GM21381 (cell line): ENCODE measurements around the gene FKBP8.

Experiments
- ATAC-seq: cut with Tn5 transposase; IDR thresholded peaks from one replicate; pipeline ENCODE4 v1.9.1; 2021; ENCODE audit warnings: mild to moderate bottlenecking, moderate library complexity; ENCODE audit not compliant: unreplicated experiment

FKBP8 gene

DNA sequence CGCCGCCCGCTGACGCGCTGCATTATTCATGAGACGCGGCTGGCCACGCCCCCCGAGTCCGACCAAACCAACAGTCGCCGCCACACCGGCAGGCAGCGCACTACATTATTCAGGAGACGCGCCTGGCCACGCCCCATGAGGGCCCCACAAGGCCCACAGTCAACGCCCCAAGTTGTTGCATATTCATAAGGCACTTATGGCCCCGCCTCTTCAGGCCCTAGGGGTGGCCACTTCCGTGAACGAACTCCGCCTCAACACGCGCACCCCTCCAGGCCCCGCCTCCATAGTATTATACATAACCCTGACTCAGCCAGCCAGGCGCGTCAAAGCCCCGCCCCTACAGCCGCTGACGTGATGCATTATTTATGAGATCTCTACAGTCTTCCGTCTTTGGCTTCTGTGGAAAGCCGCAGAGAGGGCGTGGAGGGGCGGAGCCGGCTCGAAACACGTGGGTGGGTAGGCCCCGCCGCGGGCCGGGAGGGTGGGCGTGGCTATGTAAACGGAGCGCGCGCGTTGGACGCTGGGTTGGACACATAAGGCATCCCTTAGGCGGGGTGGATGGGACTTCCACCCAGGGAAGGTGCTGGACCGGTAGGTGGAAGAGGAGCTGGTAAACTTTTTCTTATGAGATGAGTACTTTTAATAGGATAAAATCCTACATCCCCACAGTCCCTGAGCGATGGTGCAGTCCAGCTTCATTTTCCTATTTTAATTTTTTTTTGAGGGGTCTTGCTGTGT is 21.1 kb downstream of the FKBP8 start:
- peak; percentile 85 for ATAC-seq

DNA sequence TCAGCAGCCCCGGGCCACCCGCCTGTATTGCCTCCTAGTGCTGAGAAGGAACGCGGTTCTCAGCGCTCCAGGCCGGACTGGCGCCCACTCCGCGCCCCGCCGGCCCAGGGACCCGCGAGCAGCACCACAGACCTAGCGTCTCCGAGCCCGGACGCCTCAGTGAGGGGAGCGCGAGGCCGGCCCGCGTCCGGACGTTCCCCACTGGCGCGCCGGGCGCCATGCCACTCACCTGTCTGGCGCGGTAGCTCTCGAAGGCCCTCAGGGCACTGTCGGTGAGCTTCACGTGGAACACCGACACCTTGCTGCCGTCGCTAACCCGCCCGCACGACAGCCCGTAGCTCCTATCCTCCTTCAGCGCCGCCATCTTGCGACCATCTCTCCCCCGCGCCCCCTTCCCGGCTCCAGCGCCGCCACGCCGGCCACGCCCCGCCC is 21.7 kb downstream of the FKBP8 start, which contains the start of gene ELL:
TSS of gene ELL (minus strand) at position 379 of the 432 bp plus-strand sequence. CDS start at position 364, 15 bp downstream.
- peak; percentile 6 for ATAC-seq

DNA sequence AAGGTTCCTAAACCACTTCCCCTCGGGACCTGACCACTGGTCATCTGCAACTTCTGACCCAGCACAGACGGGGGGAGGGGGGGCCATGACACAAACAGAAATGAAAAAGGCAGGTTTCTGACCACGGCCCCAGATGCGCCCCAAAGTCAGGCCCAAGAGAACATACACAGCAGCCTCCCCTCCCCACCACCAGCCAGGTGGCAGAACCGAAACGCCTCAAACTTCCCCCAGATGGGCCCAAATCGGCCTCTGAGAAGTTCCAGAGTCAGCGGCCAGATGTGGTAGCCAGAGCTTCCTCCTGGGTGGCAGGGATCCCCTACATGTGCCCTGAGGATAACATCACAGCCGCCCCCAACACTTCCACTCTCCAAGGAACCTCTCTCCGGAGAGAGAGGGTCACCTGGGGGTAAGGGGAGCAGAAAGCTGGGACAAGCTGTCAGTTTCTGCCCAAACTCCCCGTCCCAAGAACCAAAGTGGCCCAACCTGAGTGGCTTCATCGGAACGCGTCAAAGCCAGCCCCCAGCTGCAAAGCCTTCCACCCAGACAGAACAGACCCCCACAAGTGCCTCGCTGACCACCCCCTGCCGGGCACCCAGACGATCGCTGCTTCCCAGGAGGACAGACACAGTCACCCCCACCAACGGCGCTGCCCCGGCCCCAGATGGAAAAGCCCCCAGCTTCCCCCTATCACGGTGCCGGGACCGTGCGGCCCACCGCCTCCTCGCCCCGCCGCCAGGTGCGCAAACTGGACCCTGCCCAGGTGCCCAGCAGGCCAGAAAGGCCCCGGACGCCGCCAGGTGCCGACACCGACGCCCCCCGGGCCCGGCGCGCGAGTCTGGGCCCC is 22.3 kb downstream of the FKBP8 start:
- ATAC-seq, result no peak

DNA sequence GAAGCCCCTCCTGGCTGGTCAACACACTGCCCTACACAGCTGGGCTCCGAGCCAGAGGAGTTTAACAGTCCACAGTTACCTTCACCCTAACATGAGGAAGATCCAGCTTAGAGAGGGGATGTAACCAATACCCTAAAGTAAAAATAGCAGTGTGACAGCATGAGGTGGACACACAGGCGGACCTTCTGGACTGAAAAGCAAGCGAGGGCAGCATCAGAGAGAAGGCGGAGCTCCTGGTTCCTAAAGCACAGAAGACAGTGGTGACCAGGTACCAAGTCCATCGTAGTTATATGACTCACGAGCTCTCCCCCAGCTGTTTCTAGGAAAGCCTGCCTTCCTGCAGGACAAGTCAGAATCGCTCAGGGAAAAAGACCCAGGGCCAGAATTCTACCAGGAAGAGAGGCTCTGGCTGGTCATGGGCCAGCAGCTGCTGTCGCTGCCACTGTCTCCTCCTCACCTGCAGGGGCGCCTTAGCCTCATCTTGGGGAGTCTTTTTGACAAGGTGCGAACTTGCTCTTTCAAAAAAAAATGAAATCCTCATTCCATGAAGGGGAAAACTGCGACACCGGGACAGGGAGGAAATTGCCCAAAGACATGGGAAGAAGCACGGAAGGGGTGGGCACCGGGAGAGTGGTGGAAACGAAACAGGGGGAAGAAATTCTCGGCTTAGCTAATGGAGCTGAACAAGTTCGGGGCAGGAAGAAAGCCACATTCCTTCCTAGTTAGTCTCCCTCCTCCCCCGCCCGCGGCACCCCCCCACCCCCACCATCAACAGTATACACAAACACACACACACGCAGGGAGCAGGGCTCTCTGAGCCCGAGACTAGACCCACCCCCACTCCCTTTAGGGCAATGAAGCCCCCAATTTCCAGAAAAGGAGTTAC is 23.2 kb downstream of the FKBP8 start:
- ATAC-seq, result no peak

DNA sequence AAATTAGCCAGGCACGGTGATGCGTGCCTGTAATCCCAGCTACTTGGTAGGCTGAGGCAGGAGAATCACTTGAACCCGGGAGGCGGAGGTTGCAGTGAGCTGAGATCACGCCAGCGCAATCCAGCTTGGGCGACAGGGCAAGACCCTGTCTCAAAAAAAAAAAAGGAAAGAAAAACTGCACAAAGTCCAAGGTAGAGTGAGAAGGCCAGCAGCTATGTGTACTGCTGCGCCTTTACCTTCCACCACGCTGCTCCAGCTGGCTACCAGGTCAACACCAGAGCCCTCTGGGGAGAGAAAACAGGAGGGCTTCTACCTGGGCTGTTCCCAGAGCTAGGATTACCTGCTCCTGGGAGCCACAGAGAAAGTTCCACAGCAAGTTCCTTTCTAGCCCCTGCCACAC is 24.7 kb downstream of the FKBP8 start:
- no peak for ATAC-seq

DNA sequence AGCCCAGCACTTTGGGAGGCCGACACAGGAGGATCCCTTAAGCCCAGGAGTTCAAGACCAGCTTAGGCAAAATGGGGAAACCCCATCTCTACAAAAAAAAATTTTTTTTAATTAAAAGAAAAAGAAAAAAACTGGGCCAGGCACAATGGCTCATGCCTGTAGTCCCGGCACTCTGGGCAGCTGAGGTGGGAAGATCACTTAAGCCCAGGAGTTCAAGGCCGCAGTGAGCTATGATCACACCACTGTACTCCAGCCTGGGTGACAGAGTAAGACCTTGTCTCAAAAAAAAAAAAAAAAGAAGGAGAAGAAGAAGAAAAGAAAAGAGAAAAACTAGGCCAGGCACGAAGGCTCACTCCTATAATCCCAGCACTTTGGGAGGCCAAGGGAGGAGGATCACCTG is 25.8 kb downstream of the FKBP8 start:
- no peak for ATAC-seq

DNA sequence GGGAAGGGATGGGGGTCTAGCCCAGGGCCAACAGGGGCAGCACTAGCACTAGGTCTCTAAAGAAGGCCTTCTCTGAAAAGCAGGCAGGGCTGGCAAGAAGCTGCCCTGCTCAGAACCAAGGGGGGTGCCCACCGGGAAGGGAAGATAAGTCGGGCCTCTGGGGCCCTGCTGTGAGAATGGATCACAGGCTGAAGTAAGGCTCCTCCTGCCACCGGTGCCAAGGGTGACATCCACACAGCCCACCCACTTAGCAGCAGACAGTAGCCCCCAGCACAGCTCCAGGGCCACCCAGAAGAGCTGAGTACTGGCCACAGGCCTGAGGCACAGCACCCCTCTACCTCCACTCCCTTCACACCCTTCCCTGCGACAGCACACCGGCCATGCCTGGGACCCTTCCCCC is 27.4 kb downstream of the FKBP8 start:
- ATAC-seq, result no peak

DNA sequence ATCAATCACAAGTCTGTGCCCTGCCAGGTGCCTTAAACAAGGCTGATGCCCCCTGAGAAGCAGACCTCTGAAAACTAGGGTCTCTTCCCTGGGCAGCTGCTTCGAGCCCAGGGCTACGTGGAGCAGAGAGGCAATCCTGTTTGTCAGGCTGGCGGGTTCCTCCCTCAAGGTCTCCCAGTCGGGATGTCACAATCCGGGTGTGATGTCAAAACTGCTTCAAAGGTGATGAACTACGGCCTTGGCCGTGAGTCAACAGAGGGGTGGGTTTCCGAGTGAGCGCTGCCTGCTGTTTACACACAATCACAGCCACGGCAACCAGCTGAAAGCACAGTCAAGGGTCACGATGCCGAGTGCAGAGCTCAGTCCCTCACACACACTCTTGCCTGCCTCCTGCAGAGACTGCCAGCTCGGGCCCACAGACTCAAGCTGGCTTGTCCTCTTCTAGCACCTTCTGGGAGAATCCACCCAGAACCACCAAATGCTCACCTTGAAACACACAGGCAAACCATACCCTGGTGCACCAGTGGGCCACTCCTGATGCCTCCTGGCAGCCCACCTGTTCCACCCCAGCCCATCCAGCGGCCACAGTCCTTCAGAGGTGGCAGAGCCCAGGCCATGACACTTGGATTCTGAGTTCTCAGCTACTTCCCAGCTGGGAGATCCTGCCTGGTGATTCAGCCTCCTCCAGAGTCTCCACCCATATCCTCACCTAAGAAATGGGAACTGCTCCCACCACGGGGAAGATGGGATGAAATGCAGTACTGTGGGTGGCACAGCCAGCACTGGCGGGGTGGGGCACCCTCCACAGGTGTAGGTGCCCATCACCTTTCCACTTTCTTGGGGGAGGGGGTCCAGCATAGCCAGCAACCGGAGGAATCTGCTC is 28.3 kb downstream of the FKBP8 start:
- ATAC-seq, result no peak

DNA sequence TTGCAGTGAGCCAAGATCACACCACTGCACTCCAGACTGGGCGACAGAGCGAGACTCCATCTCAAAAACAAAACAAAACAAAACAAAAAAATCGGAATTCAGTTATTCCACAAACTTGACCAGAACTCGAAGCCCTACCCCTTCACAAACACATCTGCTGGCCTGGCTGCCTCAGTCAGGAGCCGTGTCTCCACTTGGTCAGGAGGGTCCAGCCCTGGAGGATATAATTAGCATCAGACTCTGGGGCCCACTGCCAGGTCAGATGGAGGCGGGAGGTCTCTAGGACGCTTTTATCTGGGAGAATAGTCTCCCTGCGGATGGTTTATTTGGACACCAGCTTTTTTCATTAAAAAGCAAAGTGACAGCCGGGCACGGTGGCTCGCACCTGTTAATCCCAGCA is 29.5 kb downstream of the FKBP8 start:
- no peak for ATAC-seq

DNA sequence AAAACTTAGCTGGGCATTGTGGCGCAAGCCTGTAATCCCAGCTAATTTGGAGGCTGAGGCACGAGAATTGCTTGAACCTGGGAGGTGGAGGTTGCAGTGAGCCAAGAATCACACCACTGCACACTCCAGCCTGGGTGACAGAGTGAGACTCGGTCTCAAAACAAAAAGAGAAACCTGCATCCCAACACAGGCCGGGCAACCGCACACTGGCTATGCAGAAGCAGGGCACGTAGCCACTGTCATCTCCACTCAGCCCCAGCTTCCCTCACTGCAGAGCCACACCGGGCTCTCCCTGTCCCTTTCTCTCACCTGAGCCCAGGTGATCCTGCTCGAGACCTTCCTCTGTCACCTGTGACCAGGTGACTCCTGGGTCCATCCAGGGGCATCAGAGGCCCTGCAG is 33.2 kb downstream of the FKBP8 start:
- no peak for ATAC-seq

DNA sequence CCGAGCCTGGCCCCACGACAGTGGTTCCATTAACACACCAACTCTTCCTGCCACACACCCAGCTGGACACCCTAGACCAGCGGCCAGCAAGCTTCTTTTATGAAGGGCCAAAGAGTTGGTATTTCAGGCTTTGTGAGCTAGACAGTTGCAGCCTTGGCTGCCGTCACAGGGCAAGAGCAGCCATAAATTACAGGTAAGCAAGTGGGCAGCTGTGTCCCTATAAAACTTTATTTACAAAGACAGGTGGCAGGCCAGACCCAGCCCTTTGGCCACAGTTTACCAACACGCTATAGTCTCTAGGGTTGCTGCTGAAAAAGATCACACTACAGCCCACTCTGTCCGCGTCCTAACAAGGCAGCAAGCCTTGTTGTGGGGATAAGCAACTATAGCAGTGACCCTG is 34.8 kb downstream of the FKBP8 start:
- no peak for ATAC-seq

DNA sequence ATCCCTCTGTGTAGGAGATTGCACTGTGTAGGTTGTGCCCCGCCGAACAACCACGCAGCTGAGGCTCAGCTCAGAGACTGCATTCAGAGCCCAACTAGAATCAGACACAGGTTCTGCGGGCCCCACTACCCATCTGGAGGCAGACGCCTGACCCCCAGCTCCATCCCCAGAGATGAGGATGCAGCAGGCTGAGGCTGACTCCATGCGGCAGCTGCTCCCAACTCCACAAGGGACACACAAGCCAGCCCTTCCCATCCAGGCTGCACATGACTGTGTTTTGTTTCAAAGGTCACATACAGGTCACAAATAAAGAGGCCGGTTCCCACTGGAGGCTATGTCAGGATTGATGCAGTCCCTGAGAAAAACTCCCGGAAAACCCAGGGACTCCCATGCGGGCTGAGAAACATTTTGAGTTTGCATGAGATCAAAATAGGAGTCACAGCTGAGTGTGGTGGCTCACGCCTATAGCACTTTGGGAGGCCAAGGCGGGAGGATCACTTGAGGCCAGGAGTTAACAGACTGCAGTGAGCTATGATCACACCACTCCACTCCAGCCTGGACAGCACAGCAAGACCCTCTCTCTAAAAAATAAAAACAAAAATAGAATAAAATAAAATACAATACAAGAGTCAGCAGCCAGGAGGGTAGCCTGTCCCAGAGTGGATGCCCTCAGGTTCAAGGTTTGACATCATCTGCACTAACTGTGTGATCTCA is 35.5 kb downstream of the FKBP8 start:
- no peak for ATAC-seq

DNA sequence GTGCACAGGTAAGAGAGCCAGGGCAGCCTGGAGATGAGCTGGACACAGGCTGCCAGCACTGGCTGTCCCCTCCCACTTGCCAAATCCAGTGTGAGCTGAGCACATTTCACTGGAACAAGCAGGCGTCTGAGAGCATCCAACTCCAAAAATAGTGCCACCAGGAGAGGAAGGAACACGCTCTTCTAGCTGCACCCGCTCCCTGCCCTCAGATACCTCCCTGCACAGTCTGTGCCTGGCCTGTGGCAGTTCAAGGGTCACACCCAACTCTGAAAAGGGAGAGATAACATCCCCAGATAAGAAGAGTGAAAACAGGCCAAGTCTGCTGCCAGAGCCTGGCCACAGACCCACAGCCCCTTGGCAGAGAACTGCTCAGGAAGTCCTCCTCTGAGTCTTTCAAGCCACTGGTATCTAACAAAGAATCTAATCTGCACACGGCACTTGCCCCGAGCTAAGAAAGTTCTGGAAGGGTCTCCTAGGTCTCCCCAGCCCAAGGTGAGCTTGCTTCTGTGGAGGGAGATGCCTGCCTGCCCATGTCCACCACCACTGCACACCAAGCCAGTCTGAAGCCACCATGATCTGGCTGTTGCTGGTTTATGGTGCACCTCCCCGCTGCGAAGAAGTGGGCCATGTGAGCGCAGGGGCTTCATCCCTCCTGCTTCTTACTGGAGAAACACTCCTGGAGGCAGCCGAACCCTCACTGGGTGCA is 36.2 kb downstream of the FKBP8 start:
- no peak for ATAC-seq

DNA sequence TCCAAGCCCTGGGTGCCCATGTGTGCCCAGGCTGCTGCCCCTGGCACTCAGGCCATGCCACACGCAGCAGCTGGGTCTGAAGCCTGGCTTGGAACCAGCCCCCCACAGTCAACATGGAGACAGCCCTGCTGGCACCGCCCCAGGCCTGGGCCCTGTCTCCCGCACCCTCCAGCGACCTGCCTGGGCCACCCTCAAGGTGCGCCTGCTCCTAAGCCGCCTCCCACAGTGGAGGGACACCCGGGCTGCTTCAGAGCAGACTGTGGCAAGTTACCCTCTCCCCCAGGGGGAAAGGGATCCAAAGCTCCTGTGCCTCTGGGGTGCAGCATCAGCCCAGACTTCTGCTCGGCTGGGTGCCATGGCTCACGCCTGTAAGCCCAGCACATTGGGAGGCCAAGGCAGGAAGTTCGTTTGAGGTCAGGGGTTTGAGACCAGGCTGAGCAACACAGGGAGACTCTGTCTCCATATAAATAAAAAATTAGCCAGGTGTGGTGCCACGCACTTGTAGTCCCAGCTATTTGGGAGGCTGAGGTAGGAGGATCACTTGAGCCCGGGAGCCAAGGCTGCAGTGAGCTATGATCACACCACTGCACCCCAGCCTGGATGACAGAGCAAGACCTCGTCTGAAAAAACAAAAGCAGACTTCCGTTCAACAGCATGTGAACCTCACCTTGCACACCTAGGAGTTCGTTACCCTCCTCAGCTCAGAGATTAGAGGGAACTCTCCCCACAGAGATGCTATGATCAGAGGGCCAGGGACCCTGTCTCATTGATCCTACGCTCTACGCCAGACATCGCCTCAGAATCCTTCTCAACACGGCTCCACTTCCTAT is 37.1 kb downstream of the FKBP8 start:
- no peak for ATAC-seq

DNA sequence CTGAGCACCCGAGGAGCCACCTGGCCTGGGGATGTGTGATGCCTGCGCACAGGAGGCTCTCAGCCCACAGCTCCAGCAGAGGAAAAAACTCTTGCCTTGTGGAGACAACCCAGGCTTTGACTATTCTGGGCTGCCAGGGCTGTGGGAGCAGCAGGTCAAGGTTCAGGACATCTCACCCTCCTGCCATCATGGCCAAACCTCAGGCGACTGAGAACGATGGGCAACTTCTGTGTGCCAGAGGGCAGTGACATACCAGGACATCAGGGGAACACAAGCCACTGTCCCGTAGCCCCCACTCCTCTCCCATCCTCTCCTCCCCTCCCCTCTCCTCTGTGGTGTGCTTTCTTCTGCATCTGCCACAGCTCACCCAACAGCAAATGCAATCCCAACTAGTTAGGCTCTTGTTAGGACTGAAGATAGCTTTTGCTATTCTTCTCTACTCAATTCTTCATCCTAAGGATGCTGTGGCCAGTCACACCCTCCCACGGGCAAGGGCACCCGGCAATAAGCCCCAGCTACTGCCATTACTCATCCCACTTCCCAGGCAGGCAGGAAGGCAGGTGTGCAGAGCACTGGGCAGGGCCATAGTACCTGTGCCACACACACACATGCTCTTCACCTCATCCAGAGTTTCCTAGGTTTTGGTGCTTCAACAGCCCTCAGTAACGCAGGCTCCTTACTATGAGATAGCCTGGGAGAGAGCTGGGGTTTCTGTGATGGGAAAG is 38.3 kb downstream of the FKBP8 start:
- no peak for ATAC-seq

DNA sequence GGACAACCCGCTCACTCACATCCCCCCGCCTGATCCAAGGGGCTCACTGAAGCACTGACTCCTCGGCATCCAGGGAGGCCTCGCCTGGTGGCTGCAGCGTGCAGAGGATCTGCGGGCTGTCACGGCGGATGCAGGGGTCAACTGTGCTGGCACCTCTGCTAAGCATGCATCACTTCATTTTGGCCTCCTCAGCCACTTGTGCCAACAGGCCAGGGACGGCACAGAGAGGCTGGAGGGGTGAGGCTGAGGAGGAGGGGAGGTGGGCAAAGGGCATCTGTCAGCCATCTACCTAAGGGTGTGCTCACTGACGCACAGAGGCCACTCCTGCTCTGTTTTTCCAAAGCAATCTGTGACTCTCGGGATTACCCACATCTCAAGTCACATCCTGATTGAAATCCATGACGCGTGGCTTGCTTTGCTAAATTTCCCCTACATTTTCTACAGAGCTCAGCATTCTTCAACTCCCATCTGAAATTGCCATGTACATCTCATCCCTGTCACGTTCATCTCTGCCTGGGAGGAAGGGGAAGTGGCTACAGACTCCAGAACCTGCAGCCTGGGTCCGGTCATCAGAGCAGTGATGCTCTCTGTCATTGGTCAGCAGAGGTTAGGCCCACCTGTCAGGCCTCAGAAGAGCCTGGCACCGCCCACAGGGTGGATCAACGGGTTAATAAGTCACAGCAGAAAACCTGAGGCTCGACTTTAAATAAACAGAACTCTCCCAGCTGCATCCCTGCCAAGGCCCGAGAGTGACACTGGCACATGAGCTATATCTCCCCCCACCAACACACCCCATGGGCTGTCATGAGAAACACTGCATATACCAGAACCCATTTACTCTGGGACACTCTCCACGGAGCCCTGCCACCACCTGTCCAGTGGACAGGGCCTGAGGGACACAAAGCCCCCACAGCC is 39.1 kb downstream of the FKBP8 start:
- peak; percentile 44 for ATAC-seq
